H1 (cell line): ENCODE data around the gene XDH. TPM values are rescaled to one million over a fixed set of nuclear protein-coding genes. Genes with fewer than 3 reads are reported as not detected.

Experiments used
- ATF3 ChIP-seq: IDR thresholded peaks from 2 replicates; pipeline ENCODE4 v1.6.1; 2011; ENCODE audit warnings: low read depth, mild to moderate bottlenecking, low read length; ENCODE audit not compliant: insufficient read depth
- CBX5 ChIP-seq: fragments of 300-800, 300-1000 bp; sonication (generic); IDR thresholded peaks from 2 replicates; pipeline ENCODE4 v1.7.1; 2016; ENCODE audit warnings: antibody characterized with exemption, low read length, low read depth
- CHD2 ChIP-seq: IDR thresholded peaks from 2 replicates; pipeline ENCODE4 v1.6.1; 2012; ENCODE audit warnings: low read length, improper control_type of control experiment
- CHD7 ChIP-seq: fragments of 300-600 bp; sonication (generic); IDR thresholded peaks from 2 replicates; pipeline ENCODE4 v1.7.1; 2012; ENCODE audit warnings: low read length, moderate library complexity, mild to moderate bottlenecking, inconsistent platforms; ENCODE audit not compliant: insufficient replicate concordance
- GTF2F1 ChIP-seq: IDR thresholded peaks from 2 replicates; pipeline ENCODE4 v1.6.1; 2012; ENCODE audit warnings: low read depth, low read length, improper control_type of control experiment, borderline replicate concordance
- KDM1A ChIP-seq: fragments of 200-600, 300-600 bp; sonication (generic); IDR thresholded peaks from 2 replicates; pipeline ENCODE4 v1.7.1; 2016; ENCODE audit warnings: mild to moderate bottlenecking, low read length, borderline replicate concordance
- NANOG ChIP-seq: IDR thresholded peaks from 2 replicates; pipeline ENCODE4 v1.6.1; 2011; ENCODE audit warnings: low read length, low read depth, mild to moderate bottlenecking, inconsistent platforms; ENCODE audit not compliant: insufficient read depth, poor library complexity, severe bottlenecking
- NRF1 ChIP-seq: IDR thresholded peaks from 2 replicates; pipeline ENCODE4 v1.6.1; 2011; ENCODE audit warnings: mild to moderate bottlenecking, low read depth, low read length, improper control_type of control experiment
- RXRA ChIP-seq: IDR thresholded peaks from 2 replicates; pipeline ENCODE4 v1.6.1; 2011; ENCODE audit warnings: low read depth, mild to moderate bottlenecking, low read length, moderate library complexity; ENCODE audit not compliant: insufficient read depth
- SP1 ChIP-seq: IDR thresholded peaks from 2 replicates; pipeline ENCODE4 v1.6.1; 2011; ENCODE audit warnings: low read depth, low read length
- SP2 ChIP-seq: IDR thresholded peaks from 2 replicates; pipeline ENCODE4 v1.6.1; 2012; ENCODE audit warnings: mild to moderate bottlenecking, low read length, inconsistent platforms
- SRF ChIP-seq: IDR thresholded peaks from 2 replicates; pipeline ENCODE4 v1.6.1; 2011; ENCODE audit warnings: mild to moderate bottlenecking, low read depth, low read length, moderate library complexity
- polyA plus RNA-seq, 7 experiments: library from polyadenylated mRNA; depleted of rRNA in 3 of 7; stranded (reverse) in 5 of 7; unstranded in 2 of 7; fragments of >200 nt in 5 of 7; fragments of 200-250 nt in 2 of 7; gene quantifications; 1 replicate in 5 of 7; 2 replicates in 1 of 7; 4 replicates in 1 of 7; pipeline versions ENCODE4 v1.2.1 to v1.2.3, GENCODE V29; 2011 to 2013; ENCODE audit warnings: missing spikeins in 2 of 7, mixed read lengths in 2 of 7
- total RNA-seq: library from RNA; stranded (reverse); fragmentation: NEBNext Ultra II Directional; extraction: Animal tissue kit (Norgen Biotek cat#: 25700); gene quantifications from 2 replicates; pipeline ENCODE4 v1.2.1, GENCODE V29; 2021

Gene XDH
- total and polyA plus RNA-seq, 2 of the 8 experiments (the other 6 are each of a cell fraction or from before 2014, with no cell fraction given), result 0.68 to 1.2 TPM

GRCh38 chr2:31404302-31404701 lies 10.2 kb downstream of the XDH start (continued):
- TF ChIP-seq CHD7, result no peak
- TF ChIP-seq RXRA, result no peak
- no peak for TF ChIP-seq ATF3
- TF ChIP-seq NRF1, result no peak
- TF ChIP-seq SP2, result no peak
- TF ChIP-seq SP1, result no peak
- TF ChIP-seq SRF, result no peak
- TF ChIP-seq KDM1A, result no peak
- TF ChIP-seq CHD2, result no peak
- TF ChIP-seq NANOG, result no peak
- no peak for TF ChIP-seq CBX5
- TF ChIP-seq GTF2F1, result no peak
